GM21529 (cell line): Measurements from ENCODE around the gene CTH.
A peak's percentile ranks its signal among the peaks of the same experiment; 100 is the strongest.
"Not testable (repeated sequence)": the region's sequence is repeated elsewhere in the genome, so short reads cannot be mapped to it uniquely, and the experiment has no call there.

Experiments
- ATAC-seq: cut with Tn5 transposase; IDR thresholded peaks from one replicate; pipeline ENCODE4 v1.9.1; 2021; ENCODE audit not compliant: unreplicated experiment

CTH gene

DNA sequence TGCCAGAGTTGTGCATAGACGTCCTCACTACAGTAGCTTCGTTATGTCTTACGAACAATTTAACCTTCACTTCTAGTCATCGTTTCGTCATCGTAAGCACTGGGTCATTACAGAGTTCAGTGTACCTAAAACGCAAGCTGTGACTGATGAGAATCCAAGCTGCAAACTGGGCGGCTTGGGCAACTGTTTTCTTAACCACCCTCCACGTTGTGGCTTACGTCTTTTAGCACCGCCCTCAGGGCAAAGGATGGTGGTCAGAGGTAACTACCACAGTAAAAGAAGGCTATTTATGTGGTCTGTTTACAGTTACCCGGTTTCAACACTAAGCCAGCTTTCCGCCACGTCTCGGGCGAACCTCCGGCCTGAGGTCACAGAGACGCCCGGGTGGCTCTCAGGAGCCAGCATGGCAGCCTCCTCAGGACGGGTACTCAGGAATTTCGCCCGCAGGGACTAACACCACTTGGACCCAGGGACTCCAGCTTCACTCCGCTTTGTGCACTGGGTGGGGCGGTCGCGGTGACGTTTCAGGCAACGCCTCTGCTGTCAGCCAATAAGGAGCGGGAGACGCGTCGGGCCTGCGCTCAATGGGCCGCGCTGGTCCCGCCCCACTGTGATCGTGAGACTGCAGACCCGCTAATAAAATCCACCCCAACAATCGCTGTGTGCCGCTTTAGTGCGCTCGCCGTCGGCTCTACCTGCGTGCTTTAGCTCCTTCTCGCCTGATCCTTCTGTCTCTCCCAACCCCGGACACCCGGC, at the start of gene CTH:
Gene CTH, plus strand, starts transcription at position 665 of the 756 bp plus-strand sequence. CDS start 148 bp downstream, outside the sequence.
- ATAC-seq: peak; percentile 91

DNA sequence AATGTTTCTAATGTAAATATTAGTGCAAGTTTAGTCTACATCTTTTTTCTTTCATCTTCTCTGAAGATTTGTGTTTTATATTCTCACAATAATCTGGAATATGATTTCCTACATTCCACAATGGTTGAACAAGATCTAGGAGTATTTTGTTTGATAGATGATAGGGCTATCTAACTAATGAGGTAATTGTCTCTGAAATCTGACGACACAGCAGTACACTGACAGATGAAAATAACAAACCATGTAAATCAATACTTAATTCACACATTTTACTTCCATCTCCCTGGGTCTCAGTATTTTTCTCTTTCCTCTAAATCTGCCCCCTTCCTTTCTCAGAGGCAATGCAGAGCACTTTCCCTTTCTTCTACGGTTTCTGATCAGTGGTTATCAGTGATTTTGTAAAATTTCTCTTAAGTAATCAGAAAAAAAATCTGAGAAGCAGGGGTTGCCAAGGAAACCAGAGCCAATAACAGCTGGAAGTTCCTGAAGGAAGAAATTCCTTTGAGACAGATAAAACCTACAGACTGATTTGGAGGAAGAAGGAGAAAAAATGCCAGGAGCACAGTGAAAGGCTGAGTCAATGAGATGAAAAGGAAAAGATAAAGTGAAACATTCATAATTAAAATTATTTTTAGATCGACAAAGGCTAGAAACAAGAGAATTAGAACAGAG, 49.2 kb upstream of the CTH start:
- ATAC-seq: no peak

DNA sequence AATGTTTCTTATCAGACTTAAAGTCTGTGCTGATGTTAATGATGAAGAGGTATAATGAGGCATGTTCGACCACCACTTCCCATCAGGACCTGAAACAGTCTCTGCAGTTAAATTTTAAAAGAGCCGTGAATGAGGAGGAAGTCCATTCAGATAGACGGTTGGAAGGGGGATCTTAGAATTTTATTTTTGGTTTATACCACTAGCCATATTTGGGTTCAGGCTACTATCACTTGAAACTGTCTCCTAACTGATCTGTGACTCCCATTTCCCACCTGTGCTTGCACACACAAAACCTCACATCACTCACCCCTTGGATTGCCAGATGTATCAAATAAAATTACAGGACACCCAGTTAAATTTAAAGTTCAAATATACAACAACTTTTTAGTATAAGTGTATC, 46.6 kb upstream of the CTH start:
- ATAC-seq: no peak

DNA sequence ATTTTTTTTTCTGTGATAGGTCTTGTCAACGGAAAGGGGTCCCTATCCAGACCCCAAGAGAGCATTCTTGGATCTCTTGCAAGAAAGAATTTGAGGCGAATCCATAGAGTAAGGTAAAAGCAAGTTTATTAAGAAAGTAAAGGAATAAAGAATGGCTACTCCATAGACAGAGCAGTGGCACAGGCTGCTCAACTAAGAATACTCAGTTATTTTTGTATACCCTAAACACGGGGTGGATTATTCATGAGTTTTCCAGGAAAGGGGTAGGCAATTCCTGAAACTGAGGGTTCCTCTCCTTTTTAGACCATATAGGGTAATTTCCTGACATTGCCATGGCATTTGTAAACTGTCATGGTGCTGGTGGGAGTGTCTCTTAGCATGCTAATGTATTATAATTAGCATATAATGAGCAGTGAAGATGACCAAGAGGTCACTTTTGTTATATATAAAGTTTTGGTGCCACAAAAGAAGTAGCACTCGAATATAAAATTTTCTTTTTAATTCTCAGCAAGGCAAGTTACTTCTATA, 44.6 kb upstream of the CTH start:
- ATAC-seq: not testable (repeated sequence)

DNA sequence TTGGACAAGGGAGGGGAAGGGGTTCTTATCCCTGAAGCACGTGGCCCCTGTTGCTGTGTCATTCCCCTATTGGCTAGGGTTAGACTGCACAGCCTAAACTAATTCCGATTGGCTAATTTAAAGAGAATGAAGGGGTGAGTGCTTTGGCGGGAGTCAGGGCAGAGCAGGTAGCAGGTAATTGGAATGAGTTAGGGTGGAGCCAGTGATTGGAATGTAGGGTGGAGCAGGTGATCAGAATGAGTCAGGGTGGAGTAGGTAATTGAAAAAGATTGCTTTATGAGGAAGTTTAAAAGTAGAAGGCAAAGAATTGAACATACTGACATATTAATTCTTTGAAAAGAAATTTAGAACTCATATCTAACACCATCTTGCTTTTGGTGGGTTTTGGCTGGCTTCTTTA, 44.1 kb upstream of the CTH start:
- ATAC-seq: not testable (repeated sequence)

DNA sequence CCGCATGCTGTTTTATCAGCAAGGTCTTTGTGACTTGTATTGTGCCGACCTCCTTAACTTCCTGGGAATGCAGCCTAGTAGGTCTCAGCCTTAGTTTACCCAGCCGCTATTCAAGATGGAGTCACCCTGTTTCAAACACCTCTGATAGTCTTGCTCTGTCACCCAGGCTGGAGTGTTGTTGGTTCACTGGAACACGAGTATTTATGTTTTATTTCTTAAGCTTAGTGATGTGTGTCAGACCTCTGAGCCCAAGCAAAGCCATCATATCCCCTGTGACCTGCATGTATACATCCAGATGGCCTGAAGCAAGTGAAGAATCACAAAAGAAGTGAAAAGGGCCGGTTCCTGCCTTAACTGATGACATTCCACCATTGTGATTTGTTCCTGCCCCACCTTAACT, 43.7 kb upstream of the CTH start:
- ATAC-seq: not testable (repeated sequence)

DNA sequence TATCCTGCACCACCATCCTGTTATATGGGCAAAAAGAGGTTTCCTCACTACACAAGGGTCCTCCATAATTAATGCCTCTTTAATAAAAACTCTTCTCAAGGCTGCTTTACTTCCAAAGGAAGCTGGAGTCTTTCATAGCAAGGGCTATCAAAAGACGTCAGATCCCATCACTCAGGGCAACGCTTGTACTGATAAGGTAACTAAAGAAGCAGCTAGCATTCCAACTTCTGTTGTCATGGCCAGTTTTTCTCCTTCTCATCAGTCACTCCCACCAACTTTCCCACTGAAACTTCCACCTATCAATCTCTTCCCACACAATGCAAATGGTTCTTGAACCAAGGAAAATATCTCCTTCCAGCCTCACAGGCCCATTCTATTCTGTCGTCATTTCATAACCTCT, 39.5 kb upstream of the CTH start:
- not testable (repeated sequence) for ATAC-seq

DNA sequence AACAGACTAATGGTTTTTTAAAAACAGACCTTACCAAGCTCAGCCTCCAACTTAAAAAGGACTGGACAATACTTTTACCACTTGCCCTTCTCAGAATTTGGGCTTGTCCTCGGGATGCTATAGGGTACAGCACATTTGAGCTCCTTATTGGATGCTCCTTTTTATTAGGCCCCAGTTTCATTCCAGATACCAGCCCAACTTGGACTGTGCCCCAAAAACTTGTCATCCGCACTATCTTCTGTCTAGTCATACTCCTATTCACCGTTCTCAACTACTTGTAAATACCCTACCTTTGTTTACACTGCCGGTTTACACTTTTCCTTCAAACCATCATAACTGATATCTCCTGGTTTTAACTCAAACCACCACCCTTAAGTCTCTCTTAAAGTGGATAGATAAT, 38.6 kb upstream of the CTH start:
- ATAC-seq: no peak

DNA sequence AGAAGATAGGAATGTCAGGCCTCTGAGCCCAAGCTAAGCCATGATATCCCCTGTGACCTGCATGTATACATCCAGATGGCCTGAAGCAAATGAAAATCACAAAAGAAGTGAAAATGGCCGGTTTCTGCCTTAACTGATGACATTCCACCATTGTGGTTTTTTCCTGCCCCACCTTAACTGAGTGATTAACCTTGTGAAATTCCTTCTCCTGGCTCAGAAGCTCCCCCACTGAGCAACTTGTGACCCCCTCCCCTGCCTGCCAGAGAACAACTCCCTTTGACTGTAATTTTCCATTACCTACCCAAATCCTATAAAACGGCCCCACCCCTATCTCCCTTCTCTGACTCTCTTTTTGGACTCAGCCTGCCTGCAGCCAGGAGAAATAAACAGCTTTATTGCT, 37.5 kb upstream of the CTH start:
- ATAC-seq: not testable (repeated sequence)

DNA sequence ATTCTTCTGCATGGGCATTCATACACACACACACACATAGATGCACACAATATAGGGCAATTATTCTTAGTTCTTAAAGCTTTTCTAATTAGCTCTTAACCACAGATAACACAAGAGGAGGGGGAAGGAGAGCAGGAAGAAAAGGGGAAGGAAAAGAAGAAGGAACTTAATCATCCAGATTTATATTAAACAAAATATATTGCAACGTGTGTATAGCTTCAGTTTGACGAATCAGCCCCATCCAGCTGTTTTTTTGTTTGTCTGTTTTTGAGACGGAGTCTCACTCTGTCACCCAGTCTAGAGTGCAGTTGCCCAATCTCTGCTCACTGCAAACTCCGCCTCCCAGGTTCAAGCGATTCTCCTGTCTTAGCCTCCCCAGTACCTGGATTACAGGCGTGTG, 34.9 kb upstream of the CTH start:
- no peak for ATAC-seq

DNA sequence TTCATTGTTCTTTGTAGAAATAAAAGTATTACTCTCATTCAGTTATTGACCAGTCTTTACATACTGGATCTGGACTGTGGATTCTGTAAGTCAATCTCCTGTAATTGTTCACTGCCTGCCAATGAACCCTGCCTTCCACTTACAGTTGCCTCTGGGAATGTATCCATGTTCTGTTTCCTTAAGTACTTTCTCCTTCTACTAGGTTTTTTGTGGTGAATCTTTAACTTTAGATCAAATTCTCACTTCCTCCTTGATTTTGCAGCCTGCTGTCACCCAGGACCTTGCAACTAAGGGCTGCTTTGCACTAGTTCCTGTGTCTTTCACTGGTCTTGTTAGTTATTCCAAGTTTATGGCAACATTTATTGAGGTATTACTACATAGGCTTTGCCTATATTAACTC, 28.4 kb upstream of the CTH start:
- peak; percentile 89 for ATAC-seq

DNA sequence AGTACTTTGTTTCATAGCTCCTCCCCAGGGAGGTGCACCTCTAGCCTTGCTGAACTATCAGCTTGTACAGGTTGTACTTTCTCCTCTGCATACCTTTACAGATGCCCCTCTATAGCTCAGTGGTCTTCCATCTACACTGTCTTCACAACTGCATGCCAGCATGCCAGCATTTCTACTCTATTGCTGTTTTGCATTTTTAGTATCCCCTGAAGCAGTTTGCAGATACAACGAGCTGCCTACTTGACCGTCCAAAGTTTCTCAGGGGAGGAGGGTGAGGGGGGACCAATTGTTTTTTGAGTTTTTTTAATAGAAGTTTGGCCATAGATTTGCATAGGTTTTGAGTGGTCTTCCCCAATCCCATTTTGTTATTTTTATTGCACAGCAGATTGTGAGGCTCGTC, 27.6 kb upstream of the CTH start:
- ATAC-seq: no peak

DNA sequence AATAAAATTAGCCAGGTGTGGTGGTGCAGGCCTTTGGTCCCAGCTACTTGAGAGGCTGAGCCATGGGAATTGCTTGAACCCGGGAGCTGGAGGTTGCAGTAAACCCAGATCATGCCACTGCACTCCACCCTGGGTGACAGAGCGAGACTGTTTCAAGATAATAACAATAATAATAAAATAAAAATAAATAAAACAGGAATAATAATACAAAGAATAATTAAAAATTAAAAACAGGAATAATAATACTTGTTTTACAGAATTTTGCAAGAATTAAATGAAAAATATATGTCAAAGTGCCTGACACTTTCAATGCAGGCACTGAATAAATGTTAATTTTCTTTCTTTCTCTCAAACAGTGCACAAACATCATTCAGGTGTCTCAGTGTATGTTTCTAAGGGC, 26.5 kb upstream of the CTH start:
- ATAC-seq: no peak

DNA sequence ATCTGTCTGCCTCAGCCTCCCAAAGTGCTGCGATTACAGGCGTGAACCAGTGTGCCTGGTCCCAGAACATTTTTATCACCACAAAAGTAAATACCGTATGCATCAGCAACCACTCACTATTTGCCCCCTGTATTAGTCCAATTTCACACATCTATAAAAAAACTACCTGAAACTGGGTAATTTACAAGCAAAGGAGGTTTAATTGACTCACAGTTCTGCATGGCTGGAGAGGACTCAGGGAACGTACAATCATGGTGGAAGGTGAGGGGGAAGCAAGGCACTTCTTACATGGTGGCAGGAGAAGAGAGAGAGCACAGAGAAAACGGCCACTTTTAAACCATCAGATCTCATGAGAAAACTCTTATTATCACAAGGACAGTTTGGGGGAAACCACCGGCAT, 25.6 kb upstream of the CTH start:
- ATAC-seq: no peak

DNA sequence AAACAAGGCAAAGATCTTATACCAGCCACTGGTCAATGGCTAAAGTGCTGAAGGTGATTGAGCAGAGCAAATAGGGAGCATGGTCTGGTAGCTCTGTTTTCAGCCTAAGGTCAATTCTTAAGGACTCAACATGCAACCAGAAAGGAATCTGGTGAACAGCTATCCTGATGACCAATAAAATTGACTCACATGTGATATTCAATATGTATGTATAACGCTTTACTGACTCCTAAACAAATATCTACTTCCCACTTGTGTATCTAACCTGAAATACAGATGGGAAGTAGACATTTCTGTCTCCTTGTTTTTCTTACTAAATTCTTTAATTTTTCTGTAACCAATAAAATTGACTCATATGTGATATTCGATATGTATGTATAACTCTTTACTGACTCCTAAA, 24.9 kb upstream of the CTH start:
- ATAC-seq: no peak

DNA sequence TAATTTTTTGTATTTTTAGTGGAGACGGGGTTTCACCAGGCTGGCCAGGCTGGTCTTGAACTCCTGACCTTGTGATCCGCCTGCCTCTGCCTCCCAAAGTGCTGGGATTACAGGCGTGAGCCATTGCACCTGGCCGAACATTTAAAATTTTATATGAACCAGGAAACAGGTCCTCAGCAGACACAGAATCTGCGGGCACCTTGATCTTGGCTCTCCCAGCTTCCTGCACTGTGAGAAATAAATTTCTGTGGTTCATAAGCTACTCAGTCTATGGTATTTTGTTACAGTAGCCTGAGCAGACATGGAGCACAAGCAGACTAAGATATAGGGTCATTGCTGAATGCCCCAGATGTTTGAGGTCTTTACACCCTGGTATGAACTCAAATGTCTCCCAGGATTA, 23.6 kb upstream of the CTH start:
- no peak for ATAC-seq

DNA sequence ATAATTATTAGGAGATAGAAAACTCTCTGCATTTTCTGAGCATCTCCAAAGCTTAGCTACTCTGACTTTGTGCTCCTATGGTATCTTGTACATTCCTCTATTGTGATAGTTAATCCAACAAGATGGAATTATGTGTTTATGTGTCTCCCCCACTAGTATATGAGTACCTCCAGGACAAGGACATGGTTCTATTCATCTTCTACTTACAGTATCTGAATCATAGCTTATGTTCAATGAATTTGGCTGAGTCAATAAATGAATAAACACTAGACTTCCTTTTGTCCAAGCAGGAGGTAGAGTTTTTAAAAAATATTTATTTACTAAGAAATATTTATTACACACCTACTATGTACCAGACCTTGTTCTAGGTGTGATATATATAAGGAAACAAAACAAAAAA, 18.4 kb upstream of the CTH start:
- no peak for ATAC-seq

DNA sequence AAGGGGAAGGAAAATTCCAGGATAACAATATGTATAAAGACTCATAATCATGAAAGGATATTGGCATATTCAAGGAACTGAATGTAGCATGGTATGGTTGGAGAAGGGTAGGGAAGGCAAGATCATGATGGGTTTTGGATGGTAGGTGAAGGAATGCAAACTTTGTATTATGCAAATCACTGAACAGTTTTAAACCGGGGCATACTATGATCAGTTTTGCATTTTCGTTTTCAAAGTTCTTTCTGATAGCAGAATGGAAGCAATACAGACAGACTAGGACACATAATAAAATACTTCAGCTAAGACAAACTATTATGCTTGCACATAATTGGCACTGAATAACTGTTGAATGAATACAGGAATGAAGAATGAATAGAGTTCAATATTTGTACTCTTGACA, 14.5 kb upstream of the CTH start:
- no peak for ATAC-seq

DNA sequence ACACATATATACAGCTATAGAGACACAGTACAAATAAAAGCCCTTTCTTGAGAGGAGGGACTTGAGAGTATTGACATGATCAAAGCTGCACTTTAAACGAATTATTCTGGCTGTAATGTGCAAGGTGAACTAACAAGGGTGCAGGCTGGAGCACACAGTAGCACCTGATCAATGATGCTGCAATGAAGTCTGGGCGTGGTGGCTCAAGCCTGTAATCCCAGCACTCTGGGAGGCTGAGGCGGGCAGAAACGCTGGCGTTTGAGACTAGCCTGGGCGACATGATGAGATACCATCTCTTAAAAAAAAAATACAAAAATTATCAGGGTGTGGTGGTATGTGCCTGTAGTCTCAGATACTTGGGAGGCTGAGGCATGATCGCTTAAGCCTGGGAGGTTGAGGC, 14.1 kb upstream of the CTH start:
- ATAC-seq: no peak

DNA sequence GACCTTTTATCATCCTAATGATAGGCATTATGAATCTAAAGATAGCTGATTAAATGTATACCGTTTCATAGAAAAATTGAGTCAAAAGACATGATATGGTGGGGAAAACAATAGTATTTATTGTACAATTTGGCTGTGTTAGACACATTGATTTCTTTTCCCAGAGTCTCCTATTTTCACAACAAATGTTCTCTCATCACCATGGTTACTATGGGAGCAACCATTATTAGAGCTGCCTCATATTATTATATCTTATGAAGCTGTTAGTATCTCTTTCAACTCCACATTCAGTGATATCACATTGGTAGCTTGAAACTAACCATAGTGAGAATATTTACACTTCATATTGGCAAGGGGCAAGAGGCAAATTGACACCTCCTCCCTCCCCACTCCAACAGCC, 10.7 kb upstream of the CTH start:
- no peak for ATAC-seq

DNA sequence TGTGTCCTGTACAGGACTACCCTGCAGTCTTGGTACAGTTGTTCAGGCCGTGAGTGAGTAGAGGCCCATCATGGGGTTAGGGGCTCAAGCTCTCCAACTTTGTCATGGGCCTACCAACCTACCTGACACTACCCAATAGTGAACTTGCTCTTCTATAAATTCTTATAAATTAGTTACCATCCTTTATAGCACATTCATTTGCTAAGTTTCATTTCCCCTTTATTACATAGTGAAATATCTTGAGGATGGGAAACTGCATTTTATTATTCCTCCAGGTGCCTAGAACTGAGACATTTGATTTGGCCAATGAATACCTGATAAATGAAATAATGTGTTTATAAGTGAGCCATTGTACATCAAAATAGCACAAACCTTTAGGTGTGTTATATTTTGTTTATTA, 9.1 kb upstream of the CTH start:
- no peak for ATAC-seq

DNA sequence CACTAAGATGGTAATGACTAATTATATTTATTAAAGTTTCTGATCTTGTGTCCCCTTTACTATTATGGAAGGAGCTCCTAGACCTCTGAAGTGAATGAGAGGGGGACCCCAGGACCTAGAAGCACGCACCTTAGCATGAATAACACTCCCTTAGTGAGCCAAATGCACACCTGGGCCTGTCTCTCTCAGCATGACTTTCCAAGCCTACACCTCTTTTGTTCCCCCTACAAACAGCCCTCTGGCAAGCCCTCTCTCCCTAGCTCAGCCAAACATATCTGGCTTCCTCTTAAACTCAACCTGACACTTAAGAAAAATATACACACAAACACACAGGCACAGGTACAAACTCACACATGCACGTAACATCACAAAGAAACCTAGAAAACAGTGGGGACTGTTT, 7.3 kb upstream of the CTH start:
- no peak for ATAC-seq
